Measurements from ENCODE around the gene SNAPC1.
A peak's percentile ranks its signal among the peaks of the same experiment; 100 is the strongest.
"Not testable (repeated sequence)": the region's sequence is repeated elsewhere in the genome, so short reads cannot be mapped to it uniquely, and the experiment has no call there.

Gene SNAPC1

GRCh38 chr14:61761959-61762786 is at the start of gene SNAPC1:
Gene SNAPC1 (plus strand): TSS chr14:61762420. CDS start chr14:61762461, 41 bp downstream.
- peak; percentile 91 for DNase-seq (ENCODE audit: low read depth, low spot score)

DNA sequence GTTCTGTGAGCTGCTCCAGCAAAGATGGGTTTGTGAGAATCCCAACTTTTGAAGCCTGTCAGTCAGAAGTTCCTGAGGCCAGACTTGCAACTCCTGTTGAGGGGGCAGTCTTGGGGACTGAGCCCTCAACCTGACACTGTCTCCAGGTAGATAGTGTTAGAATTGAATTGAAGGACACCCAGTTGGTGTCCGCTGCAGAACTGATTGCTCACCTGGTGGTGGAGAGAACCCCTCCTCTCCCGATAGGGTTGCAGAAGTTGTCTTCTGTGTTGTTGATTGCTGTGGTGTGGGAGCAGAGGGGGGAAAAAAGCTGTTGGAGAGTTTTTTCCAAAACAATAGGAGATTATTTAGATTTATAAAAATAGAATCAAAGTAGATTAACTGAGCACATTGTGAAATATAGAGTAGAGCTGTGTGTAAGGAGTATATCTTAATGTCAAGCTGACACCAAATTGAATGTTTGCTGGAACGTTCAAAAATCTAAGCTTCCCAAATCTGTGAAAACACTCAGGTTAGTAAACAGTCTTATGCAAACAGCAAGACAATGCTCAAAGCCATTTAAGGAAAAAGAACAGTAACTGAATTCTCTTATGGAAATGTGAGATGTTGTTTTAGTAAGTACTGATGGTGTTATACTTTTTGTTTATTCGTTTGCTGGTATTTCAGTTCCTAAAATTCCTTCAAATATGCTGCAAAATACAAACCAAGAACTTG is 48.3 kb upstream of the SNAPC1 start:
- no peak for DNase-seq (ENCODE audit: low read depth, low spot score)

- no peak for DNase-seq (ENCODE audit: low read depth, low spot score)
These were observed 45.3 kb upstream of the SNAPC1 start for GRCh38 chr14:61716956-61717355.

GRCh38 chr14:61718039-61718438 is 44.2 kb upstream of the SNAPC1 start:
- no peak for DNase-seq (ENCODE audit: low read depth, low spot score)

- DNase-seq (ENCODE audit: low read depth, low spot score), result no peak
These were observed 42.6 kb upstream of the SNAPC1 start for GRCh38 chr14:61719344-61720293.

DNA sequence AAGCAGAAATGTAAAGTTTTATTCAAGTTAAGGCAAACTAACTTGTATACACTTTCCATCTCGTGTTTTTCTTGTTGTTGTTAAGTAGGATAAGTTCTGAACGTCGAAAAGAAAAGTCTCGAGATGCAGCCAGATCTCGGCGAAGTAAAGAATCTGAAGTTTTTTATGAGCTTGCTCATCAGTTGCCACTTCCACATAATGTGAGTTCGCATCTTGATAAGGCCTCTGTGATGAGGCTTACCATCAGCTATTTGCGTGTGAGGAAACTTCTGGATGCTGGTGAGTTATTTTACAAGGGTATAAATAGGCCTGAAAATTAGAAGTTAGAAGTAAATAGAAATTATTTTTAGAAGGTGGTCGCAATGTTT is 41.9 kb upstream of the SNAPC1 start:
- DNase-seq (ENCODE audit: low read depth, low spot score), result no peak

DNA sequence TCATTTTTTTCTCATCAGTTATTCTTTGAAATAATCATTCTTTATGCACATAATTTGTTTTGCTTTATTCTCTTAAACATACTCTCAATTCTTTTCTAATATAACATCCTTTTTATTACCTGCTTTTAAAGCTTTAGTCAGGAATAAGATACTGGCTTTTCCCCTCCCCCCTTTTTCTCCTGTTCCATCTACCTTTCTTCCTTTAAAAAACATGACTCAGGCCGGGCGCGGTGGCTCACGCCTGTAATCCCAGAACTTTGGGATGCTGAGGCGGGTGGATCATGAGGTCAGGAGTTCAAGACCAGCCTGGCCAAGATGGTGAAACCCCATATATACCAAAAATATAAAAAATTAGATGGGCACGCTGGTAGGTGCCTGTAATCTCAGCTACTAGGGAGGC is 41.5 kb upstream of the SNAPC1 start:
- no peak for DNase-seq (ENCODE audit: low read depth, low spot score)

- no peak for DNase-seq (ENCODE audit: low read depth, low spot score)
These were observed 38.1 kb upstream of the SNAPC1 start for GRCh38 chr14:61724133-61724532.

DNA sequence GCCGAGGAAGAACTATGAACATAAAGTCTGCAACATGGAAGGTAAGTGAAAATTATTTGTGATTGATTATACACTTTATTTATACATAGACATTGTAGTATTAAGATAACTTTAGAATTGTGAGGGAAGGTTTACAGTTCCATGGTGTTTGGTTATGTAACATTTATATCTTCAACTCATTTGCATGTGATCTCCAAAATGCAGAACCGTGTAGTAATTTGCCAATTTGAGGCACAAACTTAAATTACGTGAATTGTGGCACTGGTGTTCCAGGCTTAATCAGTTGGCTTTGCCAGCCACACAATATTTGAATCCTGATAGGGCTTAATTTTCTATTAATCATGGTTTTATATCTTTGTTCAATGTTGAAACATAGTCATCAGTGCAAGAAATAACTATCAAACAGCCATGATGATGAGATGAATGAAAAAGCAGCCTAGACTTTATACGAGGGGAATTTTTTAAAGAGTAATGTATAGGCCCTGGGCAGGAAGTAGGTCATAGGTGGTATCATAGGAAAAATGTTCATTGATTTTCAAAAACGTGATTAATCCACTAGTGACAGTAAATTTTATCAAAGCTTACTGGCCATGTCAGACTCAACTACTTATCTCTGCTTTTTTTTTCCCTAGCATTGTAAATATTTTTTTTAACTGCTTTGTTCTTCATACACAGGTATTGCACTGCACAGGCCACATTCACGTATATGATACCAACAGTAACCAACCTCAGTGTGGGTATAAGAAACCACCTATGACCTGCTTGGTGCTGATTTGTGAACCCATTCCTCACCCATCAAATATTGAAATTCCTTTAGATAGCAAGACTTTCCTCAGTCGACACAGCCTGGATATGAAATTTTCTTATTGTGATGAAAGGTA is 35.2 kb upstream of the SNAPC1 start:
- DNase-seq (ENCODE audit: low read depth, low spot score), result no peak

DNA sequence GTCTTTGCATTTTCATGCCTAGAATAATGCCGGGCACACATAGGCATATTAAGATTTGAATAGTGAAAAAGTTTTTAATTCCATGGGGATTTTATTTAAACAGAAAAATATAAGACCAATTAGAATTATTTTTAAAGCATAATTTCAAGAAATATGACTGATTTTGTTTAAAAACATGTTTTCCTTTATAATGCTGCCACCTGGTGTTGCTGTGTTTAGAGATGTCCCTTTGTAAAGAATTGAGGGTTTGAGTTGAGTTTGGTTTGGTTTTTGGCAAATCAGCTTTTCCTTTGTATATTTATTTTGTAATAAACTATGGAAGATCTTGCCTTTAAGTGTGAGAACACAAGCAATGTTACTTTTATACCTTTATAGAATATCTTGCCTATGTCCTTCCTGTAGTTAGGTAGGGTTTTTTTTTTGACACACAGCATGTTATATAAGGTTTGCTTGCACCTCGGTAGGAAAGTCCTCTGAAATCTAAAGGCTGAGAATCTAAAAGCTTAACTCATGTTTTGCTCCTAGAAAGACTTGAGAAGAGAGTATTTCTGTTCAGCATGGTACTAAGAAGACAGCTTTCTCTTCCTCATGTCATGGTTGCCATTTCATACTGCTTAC is 31.4 kb upstream of the SNAPC1 start:
- DNase-seq (ENCODE audit: low read depth, low spot score), result no peak

DNA sequence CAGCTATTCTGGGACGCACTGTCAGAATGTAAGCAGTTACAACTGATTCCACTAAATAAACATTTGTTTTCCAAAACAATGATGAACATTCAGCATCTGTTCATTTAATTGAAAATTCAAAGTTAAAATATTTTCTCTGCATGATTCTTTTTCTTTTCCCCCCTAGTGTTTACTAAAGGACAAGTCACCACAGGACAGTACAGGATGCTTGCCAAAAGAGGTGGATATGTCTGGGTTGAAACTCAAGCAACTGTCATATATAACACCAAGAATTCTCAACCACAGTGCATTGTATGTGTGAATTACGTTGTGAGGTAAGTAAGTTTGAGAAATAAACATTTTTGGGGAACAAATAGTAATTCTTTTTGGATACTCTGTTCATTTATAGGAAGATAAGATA is 28.2 kb upstream of the SNAPC1 start:
- no peak for DNase-seq (ENCODE audit: low read depth, low spot score)

DNA sequence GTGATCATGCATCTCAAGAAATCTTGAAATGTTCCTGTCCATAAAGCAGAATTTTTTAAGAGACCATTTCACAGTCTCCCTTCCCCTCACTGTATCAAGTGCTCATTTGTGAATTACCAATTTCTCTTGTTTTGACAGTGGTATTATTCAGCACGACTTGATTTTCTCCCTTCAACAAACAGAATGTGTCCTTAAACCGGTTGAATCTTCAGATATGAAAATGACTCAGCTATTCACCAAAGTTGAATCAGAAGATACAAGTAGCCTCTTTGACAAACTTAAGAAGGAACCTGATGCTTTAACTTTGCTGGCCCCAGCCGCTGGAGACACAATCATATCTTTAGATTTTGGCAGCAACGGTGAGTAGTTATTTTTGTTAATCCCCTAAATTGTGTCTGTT is 25.5 kb upstream of the SNAPC1 start:
- no peak for DNase-seq (ENCODE audit: low read depth, low spot score)

DNA sequence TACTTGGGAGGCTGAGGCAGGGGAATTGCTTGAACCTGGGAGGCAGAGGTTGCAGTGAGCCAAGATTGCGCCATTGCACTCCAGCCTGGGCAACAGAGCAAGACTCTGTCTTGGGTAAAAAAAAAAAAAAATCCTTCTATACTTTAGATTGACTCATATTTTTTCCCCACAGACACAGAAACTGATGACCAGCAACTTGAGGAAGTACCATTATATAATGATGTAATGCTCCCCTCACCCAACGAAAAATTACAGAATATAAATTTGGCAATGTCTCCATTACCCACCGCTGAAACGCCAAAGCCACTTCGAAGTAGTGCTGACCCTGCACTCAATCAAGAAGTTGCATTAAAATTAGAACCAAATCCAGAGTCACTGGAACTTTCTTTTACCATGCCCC is 24.3 kb upstream of the SNAPC1 start:
- no peak for DNase-seq (ENCODE audit: low read depth, low spot score)

- DNase-seq (ENCODE audit: low read depth, low spot score), result no peak
These were observed 23.1 kb upstream of the SNAPC1 start for GRCh38 chr14:61739133-61739532.

DNA sequence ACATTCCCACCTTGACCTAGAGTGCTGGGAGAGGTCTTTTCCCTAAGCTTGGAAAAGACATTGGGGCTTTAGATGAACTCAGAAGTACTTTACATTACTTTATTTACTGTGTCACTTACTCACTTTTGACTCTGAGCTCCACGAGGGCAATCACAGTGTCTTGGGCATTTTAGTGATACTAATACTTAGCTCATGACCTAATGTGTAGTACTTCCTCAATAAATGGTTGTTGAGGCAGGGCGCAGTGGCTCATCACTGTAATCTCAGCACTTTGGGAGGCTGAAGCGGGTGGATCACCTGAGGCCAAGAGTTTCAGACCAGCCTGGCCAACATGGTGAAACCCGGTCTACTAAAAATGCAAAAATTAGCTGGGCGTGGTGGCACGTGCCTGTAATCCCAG is 19.8 kb upstream of the SNAPC1 start:
- no peak for DNase-seq (ENCODE audit: low read depth, low spot score)

- DNase-seq (ENCODE audit: low read depth, low spot score), result no peak
These were observed 18.0 kb upstream of the SNAPC1 start for GRCh38 chr14:61744238-61744637.

GRCh38 chr14:61746346-61746745 is 15.9 kb upstream of the SNAPC1 start:
- not testable (repeated sequence) for DNase-seq (ENCODE audit: low read depth, low spot score)

- no peak for DNase-seq (ENCODE audit: low read depth, low spot score)
These were observed 15.3 kb upstream of the SNAPC1 start for GRCh38 chr14:61746881-61747280.

- DNase-seq (ENCODE audit: low read depth, low spot score), result no peak
These were observed 14.9 kb upstream of the SNAPC1 start for GRCh38 chr14:61747342-61747741.

GRCh38 chr14:61749264-61749663 is 13.0 kb upstream of the SNAPC1 start:
- no peak for DNase-seq (ENCODE audit: low read depth, low spot score)

DNA sequence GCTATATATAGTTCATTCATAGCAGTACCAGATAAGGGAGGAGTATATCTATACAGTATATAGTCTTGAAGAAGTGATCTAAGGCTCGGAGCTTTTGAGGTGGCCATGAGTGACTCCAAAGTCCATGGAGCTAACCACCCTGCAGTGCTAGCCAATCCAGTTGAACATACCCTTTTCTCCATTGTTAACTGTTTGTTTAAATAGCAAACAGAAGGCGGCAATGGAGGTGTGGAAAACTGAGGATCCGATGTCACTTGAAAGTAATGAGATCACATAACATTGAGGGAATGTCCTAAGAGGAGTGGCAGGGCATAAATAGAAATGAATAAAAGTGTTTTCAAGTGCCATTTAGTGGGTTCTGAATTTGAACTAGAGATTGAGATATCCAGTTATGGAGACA is 12.4 kb upstream of the SNAPC1 start:
- DNase-seq (ENCODE audit: low read depth, low spot score), result no peak
